Stimulated activated CD8-positive, alpha-beta memory T cell treated with anti-CD3 and anti-CD28 coated beads, Interleukin-4, amount 100 ng/mL, for 1 hour (primary cell): ENCODE measurements around the gene RSRC2.
"Not testable (repeated sequence)": the region's sequence is repeated elsewhere in the genome, so short reads cannot be mapped to it uniquely, and the experiment has no call there.

Source experiments
- DNase-seq, 2 donors: peaks; one replicate each; pipeline ENCODE4 v3.0.0-alpha.2; 2020; ENCODE audit warnings: low read depth in 2 of 2, low spot score in 1 of 2

Gene RSRC2

GRCh38 chr12:122526683-122527477 lies at the start of gene RSRC2, which contains the start of gene KNTC1:
RSRC2 (minus strand) TSS chr12:122526936; CDS start chr12:122526853, 83 bp downstream.
KNTC1 (plus strand) TSS chr12:122527249; CDS start chr12:122530064, 2,815 bp downstream.
- DNase-seq = peak; percentile 93 to 96

- DNase-seq = no peak
Observed at GRCh38 chr12:122571821-122572220, 45.1 kb upstream of the RSRC2 start.

- not testable (repeated sequence) for DNase-seq
Observed at GRCh38 chr12:122570006-122570405, 43.3 kb upstream of the RSRC2 start.

- no peak for DNase-seq
Observed at GRCh38 chr12:122569288-122569687, 42.6 kb upstream of the RSRC2 start.

- DNase-seq = not testable (repeated sequence)
Observed at GRCh38 chr12:122566816-122567215, 40.1 kb upstream of the RSRC2 start.

- DNase-seq = no peak
Observed at GRCh38 chr12:122563361-122563760, 36.6 kb upstream of the RSRC2 start.

- DNase-seq = no peak
Observed at GRCh38 chr12:122560138-122560537, 33.4 kb upstream of the RSRC2 start.

GRCh38 chr12:122558745-122559641 lies 32.3 kb upstream of the RSRC2 start:
- no peak for DNase-seq

- DNase-seq = no peak
Observed at GRCh38 chr12:122547330-122547729, 20.6 kb upstream of the RSRC2 start.

- DNase-seq = no peak
Observed at GRCh38 chr12:122545855-122546254, 19.1 kb upstream of the RSRC2 start.

GRCh38 chr12:122544537-122544936 lies 17.8 kb upstream of the RSRC2 start:
- DNase-seq = no peak

- DNase-seq = no peak
Observed at GRCh38 chr12:122538496-122538895, 11.8 kb upstream of the RSRC2 start.

GRCh38 chr12:122537021-122537420 lies 10.3 kb upstream of the RSRC2 start:
- DNase-seq = no peak

GRCh38 chr12:122533856-122534255 lies 7.1 kb upstream of the RSRC2 start:
- no peak for DNase-seq

GRCh38 chr12:122528992-122529391 lies 2.3 kb upstream of the RSRC2 start:
- DNase-seq = no peak

GRCh38 chr12:122528582-122528981 lies 1.8 kb upstream of the RSRC2 start:
- DNase-seq = no peak

GRCh38 chr12:122527478-122527944 lies 775 bp upstream of the RSRC2 start:
- DNase-seq = no peak

GRCh38 chr12:122523846-122524718 lies 2.7 kb downstream of the RSRC2 start:
- no peak for DNase-seq

GRCh38 chr12:122523280-122523679 lies 3.5 kb downstream of the RSRC2 start:
- DNase-seq = no peak

- DNase-seq = no peak
Observed at GRCh38 chr12:122520676-122521075, 6.1 kb downstream of the RSRC2 start.

GRCh38 chr12:122519418-122519817 lies 7.3 kb downstream of the RSRC2 start:
- no peak for DNase-seq
